Tibial nerve (tissue), 4 donors: ENCODE results near the gene HNRNPUL2.

Experiments
- EP300 ChIP-seq, 2 donors: sonication (generic); formaldehyde crosslinking; IDR thresholded peaks; one replicate each; pipeline ENCODE4 v1.6.1; 2017; ENCODE audit warnings: antibody characterized with exemption in 2 of 2, mild to moderate bottlenecking in 1 of 2
- POLR2A ChIP-seq, 2 donors: fragments of 450-650 bp; IDR thresholded peaks; one replicate each; pipeline ENCODE4 v1.6.1; 2017; ENCODE audit warnings: antibody characterized with exemption in 2 of 2, mild to moderate bottlenecking in 2 of 2, moderate library complexity in 2 of 2
- TF ChIP-seq, protein P1 (sequence below), 5 experiments: fragments of 200-600 bp in 3 of 5; fragments of 450-650 bp in 2 of 5; sonication (generic) in 3 of 5; IDR thresholded peaks; one replicate each; pipeline ENCODE4 v1.5.1; 2016 to 2019; ENCODE audit warnings: antibody characterized with exemption in 5 of 5, mild to moderate bottlenecking in 3 of 5, moderate library complexity in 2 of 5

DNA sequence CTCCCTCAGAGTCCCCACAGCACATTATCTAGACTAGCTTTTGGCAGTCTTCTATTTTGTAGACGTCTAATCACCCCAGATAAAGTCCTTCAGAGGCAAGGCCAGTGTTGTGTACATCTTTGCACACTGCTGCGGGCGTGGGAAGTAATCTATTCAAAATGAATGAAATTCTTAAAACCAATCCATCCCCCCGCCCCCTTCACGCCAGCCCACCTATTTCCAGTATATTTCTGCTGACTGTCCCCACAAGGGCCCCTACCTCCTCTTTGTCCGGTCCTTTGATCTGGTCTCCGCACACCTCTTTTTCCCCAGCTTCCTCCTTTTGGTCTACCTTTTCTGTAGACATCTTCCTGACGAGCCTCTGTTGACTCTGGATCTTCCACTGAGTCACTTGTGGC lies 20.4 kb downstream of the HNRNPUL2 start:
- TF ChIP-seq, protein P1, sequence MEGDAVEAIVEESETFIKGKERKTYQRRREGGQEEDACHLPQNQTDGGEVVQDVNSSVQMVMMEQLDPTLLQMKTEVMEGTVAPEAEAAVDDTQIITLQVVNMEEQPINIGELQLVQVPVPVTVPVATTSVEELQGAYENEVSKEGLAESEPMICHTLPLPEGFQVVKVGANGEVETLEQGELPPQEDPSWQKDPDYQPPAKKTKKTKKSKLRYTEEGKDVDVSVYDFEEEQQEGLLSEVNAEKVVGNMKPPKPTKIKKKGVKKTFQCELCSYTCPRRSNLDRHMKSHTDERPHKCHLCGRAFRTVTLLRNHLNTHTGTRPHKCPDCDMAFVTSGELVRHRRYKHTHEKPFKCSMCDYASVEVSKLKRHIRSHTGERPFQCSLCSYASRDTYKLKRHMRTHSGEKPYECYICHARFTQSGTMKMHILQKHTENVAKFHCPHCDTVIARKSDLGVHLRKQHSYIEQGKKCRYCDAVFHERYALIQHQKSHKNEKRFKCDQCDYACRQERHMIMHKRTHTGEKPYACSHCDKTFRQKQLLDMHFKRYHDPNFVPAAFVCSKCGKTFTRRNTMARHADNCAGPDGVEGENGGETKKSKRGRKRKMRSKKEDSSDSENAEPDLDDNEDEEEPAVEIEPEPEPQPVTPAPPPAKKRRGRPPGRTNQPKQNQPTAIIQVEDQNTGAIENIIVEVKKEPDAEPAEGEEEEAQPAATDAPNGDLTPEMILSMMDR (IDR thresholded peaks at IDR 0.05): no peak
- no peak for TF ChIP-seq POLR2A (IDR thresholded peaks at IDR 0.05)
- no peak for TF ChIP-seq EP300 (IDR thresholded peaks at IDR 0.05)
